ENCODE measurements around the gene MYO5B. TPM values are rescaled to one million over a fixed set of nuclear protein-coding genes. Genes with fewer than 3 reads are reported as not detected.

Gene MYO5B
- total and polyA plus RNA-seq, 2 donors (not counting 1 experiment from before 2014, with no cell fraction given) = 0.30 to 1.7 TPM

GRCh38 chr18:49788327-49788898, 406.5 kb downstream of the MYO5B start:
- POLR2A ChIA-PET = no interaction called here
- TF ChIP-seq CTCF (IDR thresholded peaks at IDR 0.05) (no peak), EZH2 (IDR thresholded peaks at IDR 0.05; ENCODE audit: borderline replicate concordance, insufficient read depth, low read depth, low read length, poor library complexity, severe bottlenecking) (no peak)

GRCh38 chr18:49786019-49786720, 408.8 kb downstream of the MYO5B start:
- H3K4me3 Mint-ChIP-seq = no peak overlapping the region
- ChIA-PET POLR2A (no interaction called here), CTCF (no interaction called here)
- H3K9me3 Mint-ChIP-seq (ENCODE audit: insufficient read depth) = no peaks in the 10 kb centered on the region
- Histone ChIP-seq H3K9ac (ENCODE audit: low read length) (no peak overlapping the region), H3K36me3 (replicated peaks in 1 of 2; ENCODE audit: control extremely low read depth in 1 of 2, control insufficient read depth in 1 of 2, extremely low read depth in 1 of 2, insufficient read depth in 2 of 2, low read length in 1 of 2) (peaks cover 10 to 24% of the 10 kb centered on the region in 2 experiments), H3K27me3 (replicated peaks in 1 of 4; ENCODE audit: control extremely low read depth in 1 of 4, control insufficient read depth in 3 of 4, insufficient read depth in 4 of 4, low read length in 3 of 4) (no peaks in the 10 kb centered on the region), H3K9me3 (ENCODE audit: control extremely low read depth in 1 of 3, control insufficient read depth in 2 of 3, insufficient read depth in 1 of 3, low read length in 2 of 3) (no peaks in the 10 kb centered on the region), H3K79me2 (ENCODE audit: control insufficient read depth, insufficient read depth, low read length) (no peaks in the 10 kb centered on the region), H2AFZ (ENCODE audit: insufficient read depth, low read depth, low read length, poor library complexity, severe bottlenecking) (no peak overlapping the region), H4K20me1 (ENCODE audit: control insufficient read depth, insufficient read depth, low read length, poor library complexity, severe bottlenecking) (no peaks in the 10 kb centered on the region), H3K4me3 (ENCODE audit: control extremely low read depth in 1 of 5, extremely low read depth in 1 of 5, insufficient read depth in 1 of 5, low read depth in 2 of 5, low read length in 4 of 5) (no peak overlapping the region), H3K4me1 (ENCODE audit: control insufficient read depth in 2 of 2, insufficient read depth in 2 of 2, low read length in 2 of 2) (no peaks in the 10 kb centered on the region), H3K27ac (ENCODE audit: low read length in 2 of 2) (no peak overlapping the region), H3K4me2 (replicated peaks; ENCODE audit: low read depth, low read length, poor library complexity, severe bottlenecking) (no peak overlapping the region)
- no peak for ATAC-seq (ENCODE audit: low read depth)
- no CpG with 5 or more reads among the region's 1 CpG for WGBS (ENCODE audit: insufficient coverage)
- H3K4me1 Mint-ChIP-seq = peaks cover 2% of the 10 kb centered on the region
- H3K27me3 Mint-ChIP-seq = no peaks in the 10 kb centered on the region
- DNase-seq = no peak
- H3K27ac Mint-ChIP-seq = no peak overlapping the region
- no peak for TF ChIP-seq EZH2 (IDR thresholded peaks at IDR 0.05; ENCODE audit: borderline replicate concordance, insufficient read depth, low read depth, low read length, poor library complexity, severe bottlenecking)
- no peak for TF ChIP-seq CTCF (IDR thresholded peaks at IDR 0.05)
- intact Hi-C loops (cut with micrococcal nuclease) = no loop called here

More at GRCh38 chr18:49788327-49788898, 406.5 kb downstream of the MYO5B start:
- no peak for DNase-seq
- Mint-ChIP-seq H3K27ac (no peak overlapping the region), H3K27me3 (no peaks in the 10 kb centered on the region), H3K4me3 (no peak overlapping the region), H3K4me1 (peaks cover 2% of the 10 kb centered on the region), H3K9me3 (ENCODE audit: insufficient read depth) (no peaks in the 10 kb centered on the region)
- intact Hi-C loops (cut with micrococcal nuclease) = no loop called here
- CTCF ChIA-PET = no interaction called here
- Histone ChIP-seq H3K27me3 (replicated peaks in 1 of 4; ENCODE audit: control extremely low read depth in 1 of 4, control insufficient read depth in 3 of 4, insufficient read depth in 4 of 4, low read length in 3 of 4) (no peaks in the 10 kb centered on the region), H3K27ac (ENCODE audit: low read length in 2 of 2) (no peak overlapping the region), H3K4me3 (ENCODE audit: control extremely low read depth in 1 of 5, extremely low read depth in 1 of 5, insufficient read depth in 1 of 5, low read depth in 2 of 5, low read length in 4 of 5) (no peak overlapping the region), H4K20me1 (ENCODE audit: control insufficient read depth, insufficient read depth, low read length, poor library complexity, severe bottlenecking) (no peaks in the 10 kb centered on the region), H3K4me2 (replicated peaks; ENCODE audit: low read depth, low read length, poor library complexity, severe bottlenecking) (no peak overlapping the region), H3K4me1 (ENCODE audit: control insufficient read depth in 2 of 2, insufficient read depth in 2 of 2, low read length in 2 of 2) (no peaks in the 10 kb centered on the region), H3K9ac (ENCODE audit: low read length) (no peak overlapping the region), H3K9me3 (ENCODE audit: control extremely low read depth in 1 of 3, control insufficient read depth in 2 of 3, insufficient read depth in 1 of 3, low read length in 2 of 3) (no peaks in the 10 kb centered on the region), H3K36me3 (replicated peaks in 1 of 2; ENCODE audit: control extremely low read depth in 1 of 2, control insufficient read depth in 1 of 2, extremely low read depth in 1 of 2, insufficient read depth in 2 of 2, low read length in 1 of 2) (peaks cover 10 to 24% of the 10 kb centered on the region in 2 experiments), H3K79me2 (ENCODE audit: control insufficient read depth, insufficient read depth, low read length) (no peaks in the 10 kb centered on the region), H2AFZ (ENCODE audit: insufficient read depth, low read depth, low read length, poor library complexity, severe bottlenecking) (no peak overlapping the region)
- ATAC-seq (ENCODE audit: low read depth) = no peak
- WGBS (ENCODE audit: insufficient coverage) = no CpG with 5 or more reads among the region's 5 CpGs

Measured in B cell (primary cell).